Fibroblast of mammary gland (primary cell): ENCODE results near the gene EPS8L2.

Experiments used
- DNase-seq: peaks from one replicate; pipeline ENCODE4 v3.0.0-alpha.2; 2010; ENCODE audit warnings: low read depth
- H3K4me3 ChIP-seq: 2 replicates; pipeline ENCODE4 v1.5.1; 2011; ENCODE audit warnings: low read depth, mild to moderate bottlenecking, low read length, moderate library complexity; ENCODE audit not compliant: control insufficient read depth
- CTCF ChIP-seq: conservative IDR thresholded peaks from 2 replicates; pipeline ENCODE4 v1.5.1; 2011; ENCODE audit warnings: low read depth, low read length, inconsistent platforms; ENCODE audit not compliant: control insufficient read depth, insufficient read depth

EPS8L2 gene

GRCh38 chr11:766106-766935 lies 60.3 kb downstream of the EPS8L2 start:
- TF ChIP-seq CTCF, result no peak
- H3K4me3 ChIP-seq, result no peak overlapping the region
- no peak for DNase-seq

GRCh38 chr11:766936-767210 lies 60.8 kb downstream of the EPS8L2 start:
- TF ChIP-seq CTCF, result no peak
- H3K4me3 ChIP-seq, result no peak overlapping the region
- DNase-seq, result no peak

GRCh38 chr11:767238-767637 lies 61.2 kb downstream of the EPS8L2 start:
- no peak for DNase-seq
- no peak for TF ChIP-seq CTCF

GRCh38 chr11:769887-770641 lies 64.0 kb downstream of the EPS8L2 start:
- TF ChIP-seq CTCF, result no peak
- no peak for DNase-seq

More at GRCh38 chr11:767238-767637, 61.2 kb downstream of the EPS8L2 start:
- H3K4me3 ChIP-seq, result no peak overlapping the region

GRCh38 chr11:770642-771616 lies 64.9 kb downstream of the EPS8L2 start:
- H3K4me3 ChIP-seq, result no peak overlapping the region
- no peak for DNase-seq
- no peak for TF ChIP-seq CTCF

More at GRCh38 chr11:769887-770641, 64.0 kb downstream of the EPS8L2 start:
- H3K4me3 ChIP-seq, result no peak overlapping the region

GRCh38 chr11:771617-772204 lies 65.7 kb downstream of the EPS8L2 start:
- TF ChIP-seq CTCF, result no peak
- H3K4me3 ChIP-seq, result no peak overlapping the region
- DNase-seq, result no peak
